Spleen (tissue), 11 donors: ENCODE data around the gene ICAM2. TPM values are rescaled to one million over a fixed set of nuclear protein-coding genes. Genes with fewer than 3 reads are reported as not detected.

Experiments used
- DNase-seq: peaks from one replicate; pipeline ENCODE4 v3.0.0-alpha.2; 2020
- H3K27ac ChIP-seq, 8 donors: fragments of 200-600 bp; sonication (generic) in 7 of 8; 1 replicate in 4 of 8; 2 replicates in 4 of 8; pipeline versions ENCODE4 v1.5.0 to v1.8.0; 2016 to 2021; ENCODE audit warnings: inconsistent platforms in 4 of 8, mild to moderate bottlenecking in 4 of 8, moderate library complexity in 1 of 8
- H3K27me3 ChIP-seq, 7 donors: fragments of 200-600 bp; sonication (generic) in 6 of 7; replicated peaks in 1 of 7; 1 replicate in 4 of 7; 2 replicates in 3 of 7; pipeline versions ENCODE4 v1.5.0 to v1.8.0; 2016 to 2021; ENCODE audit warnings: inconsistent platforms in 3 of 7, mild to moderate bottlenecking in 1 of 7
- H3K36me3 ChIP-seq, 6 donors: fragments of 200-600 bp; sonication (generic) in 5 of 6; 1 replicate in 4 of 6; 2 replicates in 2 of 6; pipeline versions ENCODE4 v1.5.0 to v1.8.0; 2016 to 2021; ENCODE audit warnings: inconsistent platforms in 2 of 6
- H3K4me1 ChIP-seq, 6 donors: fragments of 200-600 bp; sonication (generic) in 5 of 6; 1 replicate in 3 of 6; 2 replicates in 3 of 6; pipeline versions ENCODE4 v1.5.0 to v1.8.0; 2016 to 2021; ENCODE audit warnings: inconsistent platforms in 3 of 6
- H3K4me3 ChIP-seq, 8 donors: fragments of 200-600 bp; sonication (generic) in 7 of 8; 1 replicate in 4 of 8; 2 replicates in 4 of 8; pipeline versions ENCODE4 v1.5.0 to v1.8.0; 2016 to 2021; ENCODE audit warnings: inconsistent platforms in 4 of 8, mild to moderate bottlenecking in 4 of 8, moderate library complexity in 2 of 8
- H3K9me3 ChIP-seq, 8 donors: fragments of 200-600 bp; sonication (generic) in 7 of 8; 1 replicate in 4 of 8; 2 replicates in 4 of 8; pipeline versions ENCODE4 v1.5.0 to v1.8.0; 2016 to 2021; ENCODE audit warnings: inconsistent platforms in 4 of 8
- CTCF ChIP-seq, 11 experiments: fragments of 200-600 bp in 7 of 11; fragments of 450-650 bp in 4 of 11; sonication (generic) in 4 of 11; IDR thresholded peaks in 8 of 11; conservative IDR thresholded peaks in 3 of 11; 1 replicate in 7 of 11; 2 replicates in 4 of 11; pipeline versions ENCODE4 v1.4.0 to v1.8.0; 2016 to 2021; ENCODE audit warnings: antibody characterized with exemption in 11 of 11, inconsistent platforms in 4 of 11, mild to moderate bottlenecking in 1 of 11
- POLR2A ChIP-seq, 3 donors: fragments of 450-650 bp; IDR thresholded peaks; one replicate each; pipeline ENCODE4 v1.5.1; 2017; ENCODE audit warnings: antibody characterized with exemption in 3 of 3, mild to moderate bottlenecking in 1 of 3
- POLR2AphosphoS5 ChIP-seq, 3 donors: sonication (generic); formaldehyde crosslinking; IDR thresholded peaks; one replicate each; pipeline ENCODE4 v1.5.1; 2017; ENCODE audit warnings: antibody characterized with exemption in 3 of 3
- whole genome bisulfite sequencing, 5 donors: extraction: QIAGEN DNeasy Blood & Tissue Kit in 3 of 5; methylation state at CpG; one replicate each; pipeline versions ENCODE4 v1.1.5 to v1.1.7; 2013 to 2018; 5-methylcytosine and 5-hydroxymethylcytosine counted together
- intact Hi-C: fragments of 100-400 bp; cut with DNase I; formaldehyde crosslinking; loops from one replicate; pipeline ENCODE4 v1.15.0; 2023; ENCODE audit warnings: low total_unique reads
- polyA plus RNA-seq, 3 donors: library from polyadenylated mRNA; stranded (reverse); fragments of 200-250 nt; gene quantifications; one replicate each; pipeline ENCODE4 v1.2.1, GENCODE V29; 2013
- total RNA-seq, 7 donors: library from RNA; depleted of rRNA in 3 of 7; stranded (reverse); fragments of >200 nt in 3 of 7; fragmentation: NEBNext Ultra II Directional in 4 of 7; extraction: Animal tissue kit (Norgen Biotek cat#: 25700) in 4 of 7; gene quantifications; one replicate each; pipeline versions ENCODE4 v1.1.0 to v1.2.1, GENCODE V29; 2016 to 2021
- donor health status: healthy with polysubstance abuse.
- donor health status: DM: no; HTN: no; CAD: no; lungs with moderate emphysema.
- donor health status: DM: no; HTN: no; CAD: no.
- donor health status: Bipolar disorder and iron deficiency.
- donor health status: healthy.
- donor health status: DM: no; HTN: no; CAD: no.
- donor health status: DM: yes; HTN: yes; CAD: no.

The ICAM2 gene
- total and polyA plus RNA-seq, 10 donors: 79.2 to 412 (median 173) TPM

DNA sequence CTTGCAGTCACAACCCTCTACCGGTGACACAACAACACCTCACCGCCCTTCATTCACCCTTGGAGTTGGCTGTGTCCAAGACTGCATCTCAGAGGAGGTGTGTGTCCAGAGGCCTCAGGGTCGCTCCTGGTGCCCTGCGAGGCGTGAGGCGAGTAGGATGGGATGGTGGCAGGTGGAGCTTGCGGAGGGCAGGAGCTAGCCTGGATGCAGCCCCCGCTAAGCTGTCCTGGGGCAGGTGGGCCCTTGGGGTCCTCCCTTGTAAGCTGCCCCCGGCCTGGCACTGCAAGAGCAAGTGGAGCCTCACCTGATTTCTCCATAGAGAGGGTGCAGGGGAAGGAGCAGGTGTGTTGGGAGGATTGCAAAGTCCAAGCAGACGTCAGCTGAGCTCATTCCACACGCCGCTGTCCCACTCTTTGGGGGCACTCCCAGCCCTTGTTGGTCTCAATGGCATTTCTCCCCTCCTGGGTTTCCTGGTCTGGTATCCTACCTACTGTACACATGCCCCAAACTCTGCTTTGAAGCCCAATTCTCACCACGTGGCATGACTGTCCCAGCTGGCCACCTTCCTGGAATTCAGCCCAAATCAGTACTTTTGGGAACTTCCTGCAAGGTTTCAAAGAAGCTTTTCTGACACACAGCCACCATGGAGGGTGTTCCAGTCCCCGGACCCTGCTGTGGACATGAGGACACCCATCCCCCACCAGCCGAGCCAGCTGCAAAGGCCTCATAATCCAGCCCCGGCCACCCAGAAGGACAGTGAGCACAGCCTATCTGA, 18.1 kb upstream of the ICAM2 start:
- Histone ChIP-seq H3K27ac (no peak overlapping the region), H3K36me3 (peaks cover 0 to 62% (median 15%) of the 10 kb centered on the region in 6 donors), H3K9me3 (no peaks in the 10 kb centered on the region), H3K4me3 (no peak overlapping the region), H3K27me3 (no peaks in the 10 kb centered on the region), H3K4me1 (peaks cover 0 to 9% (median 2%) of the 10 kb centered on the region in 6 donors)
- WGBS, 5 donors: 86 to 91% (median 87%) methylated on average over 16 of the region's 16 CpGs
- intact Hi-C loops: no loop called here
- peak in 2 of 3 donors; percentile 17 to 58 for TF ChIP-seq POLR2AphosphoS5 (IDR thresholded peaks at IDR 0.05)
- TF ChIP-seq CTCF (IDR thresholded peaks at IDR 0.05 in 8 of 11, conservative IDR thresholded peaks at IDR 0.05 in 3 of 11): no peak
- DNase-seq: no peak

- no peaks in the 10 kb centered on the region for H3K27me3 ChIP-seq
- intact Hi-C loops: no loop called here
- 95 to 98% (median 97%) methylated on average over 5 of the region's 5 CpGs for WGBS, 5 donors
These were observed 17.4 kb upstream of the ICAM2 start for GRCh38 chr17:64037802-64038201.

DNA sequence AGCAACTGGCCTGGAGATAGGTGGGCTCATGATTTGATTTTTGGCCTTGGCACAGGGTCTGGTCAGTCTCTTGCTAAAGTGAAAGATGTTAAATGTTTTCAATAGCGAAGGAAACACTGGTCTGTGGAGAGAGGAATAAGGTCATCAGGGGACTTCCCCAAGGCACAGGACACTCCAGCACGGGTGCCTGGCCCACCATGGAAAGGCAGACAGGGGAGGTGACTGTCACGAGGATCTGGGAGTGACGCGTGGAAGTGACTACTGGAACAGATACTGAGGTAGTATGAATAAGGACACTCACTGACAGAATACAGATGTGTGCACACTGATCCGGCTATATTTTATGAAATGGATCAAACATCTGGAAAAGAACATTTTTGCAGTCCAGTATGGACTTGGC, 16.7 kb upstream of the ICAM2 start:
- peaks cover 0 to 49% (median 7%) of the 10 kb centered on the region in 6 donors for H3K36me3 ChIP-seq
- H3K27ac ChIP-seq: peak overlapping the region in 1 of 8 donors; percentile 21
- peaks cover 0 to 9% (median 0%) of the 10 kb centered on the region in 6 donors for H3K4me1 ChIP-seq
- intact Hi-C loops: no loop called here
- H3K9me3 ChIP-seq: no peaks in the 10 kb centered on the region
- no peak for DNase-seq
- H3K4me3 ChIP-seq: no peak overlapping the region
- TF ChIP-seq POLR2A (IDR thresholded peaks at IDR 0.05): no peak
- no peak for TF ChIP-seq CTCF (IDR thresholded peaks at IDR 0.05 in 8 of 11, conservative IDR thresholded peaks at IDR 0.05 in 3 of 11)
- TF ChIP-seq POLR2AphosphoS5 (IDR thresholded peaks at IDR 0.05): no peak
- 60 to 76% (median 73%) methylated on average over 6 of the region's 6 CpGs for WGBS, 5 donors
- no peaks in the 10 kb centered on the region for H3K27me3 ChIP-seq

More at GRCh38 chr17:64037802-64038201, 17.4 kb upstream of the ICAM2 start:
- H3K9me3 ChIP-seq: no peaks in the 10 kb centered on the region
- no peak overlapping the region for H3K4me3 ChIP-seq
- no peak for DNase-seq
- TF ChIP-seq POLR2A (IDR thresholded peaks at IDR 0.05): no peak
- no peak for TF ChIP-seq CTCF (IDR thresholded peaks at IDR 0.05 in 8 of 11, conservative IDR thresholded peaks at IDR 0.05 in 3 of 11)
- no peak for TF ChIP-seq POLR2AphosphoS5 (IDR thresholded peaks at IDR 0.05)
- H3K36me3 ChIP-seq: peaks cover 0 to 55% (median 8%) of the 10 kb centered on the region in 6 donors
- peaks cover 0 to 9% (median under 1%) of the 10 kb centered on the region in 6 donors for H3K4me1 ChIP-seq
- H3K27ac ChIP-seq: no peak overlapping the region

DNA sequence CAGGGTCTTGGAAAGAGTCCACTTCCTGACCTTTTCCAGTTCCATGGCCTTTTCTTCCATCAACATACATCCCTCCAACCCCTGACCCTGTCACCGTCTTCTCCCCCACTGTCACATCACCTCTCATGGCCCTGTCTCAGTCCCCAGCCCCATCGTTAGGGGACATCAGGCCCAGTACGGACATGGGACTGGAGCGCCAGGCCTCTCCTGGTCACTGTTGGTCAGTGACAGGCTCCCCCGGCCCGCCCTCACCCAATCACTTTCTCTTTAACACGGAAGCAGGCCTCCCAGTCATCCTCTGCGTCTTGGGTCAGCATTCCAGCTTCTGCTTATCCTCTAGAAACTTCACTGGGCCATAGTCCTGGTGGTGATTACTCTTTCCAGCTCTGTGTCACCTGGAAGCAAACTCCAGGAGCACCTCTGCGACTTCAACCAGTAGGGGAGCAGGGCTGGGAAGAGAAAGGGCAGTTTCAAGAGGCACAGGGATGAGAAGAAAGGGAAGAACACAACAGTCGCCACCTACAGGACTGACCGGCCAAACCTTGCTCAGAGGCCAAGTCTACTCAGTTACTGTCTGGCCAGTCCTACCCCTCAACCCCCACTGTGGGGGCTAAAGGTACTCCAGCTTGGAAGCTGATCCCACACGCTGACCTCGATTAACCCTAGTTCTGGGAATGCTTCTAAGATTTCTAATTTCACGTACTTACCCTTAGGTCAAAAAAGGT, 15.9 kb upstream of the ICAM2 start:
- intact Hi-C loops: no loop called here

More for the DNA sequence above, 15.9 kb upstream of the ICAM2 start:
- WGBS, 5 donors: 88 to 93% (median 90%) methylated on average over 14 of the region's 14 CpGs
- Histone ChIP-seq H3K27ac (peak overlapping the region in 1 of 8 donors; percentile 21), H3K9me3 (no peaks in the 10 kb centered on the region), H3K4me1 (peaks cover 0 to 9% (median 0%) of the 10 kb centered on the region in 6 donors), H3K4me3 (no peak overlapping the region), H3K27me3 (no peaks in the 10 kb centered on the region), H3K36me3 (peaks cover 0 to 41% (median 7%) of the 10 kb centered on the region in 6 donors)
- TF ChIP-seq CTCF (IDR thresholded peaks at IDR 0.05 in 8 of 11, conservative IDR thresholded peaks at IDR 0.05 in 3 of 11): no peak
- TF ChIP-seq POLR2A (IDR thresholded peaks at IDR 0.05): no peak
- TF ChIP-seq POLR2AphosphoS5 (IDR thresholded peaks at IDR 0.05): peak in 1 of 3 donors; percentile 25
- DNase-seq: no peak
